Ovary (tissue), 9 donors: ENCODE measurements around the gene EEF1E1. TPM values are rescaled to one million over a fixed set of nuclear protein-coding genes. Genes with fewer than 3 reads are reported as not detected.

ENCODE experiments used
- DNase-seq, 5 donors: peaks; one replicate each; pipeline ENCODE4 v3.0.0-alpha.2; 2019 to 2020
- H3K27ac ChIP-seq, 2 donors: fragments of 200-600 bp; one replicate each; pipeline versions ENCODE4 v1.5.1 to v1.8.0; 2019 to 2022
- H3K27me3 ChIP-seq: fragments of 200-600 bp; one replicate; pipeline ENCODE4 v1.8.0; 2022
- H3K36me3 ChIP-seq: fragments of 200-600 bp; sonication (generic); one replicate; pipeline ENCODE4 v1.5.1; 2019
- H3K4me1 ChIP-seq: one replicate; pipeline ENCODE4 v1.8.1; 2013; ENCODE audit warnings: mild to moderate bottlenecking, moderate library complexity; ENCODE audit not compliant: insufficient read depth
- H3K4me3 ChIP-seq: fragments of 200-600 bp; sonication (generic); one replicate; pipeline ENCODE4 v1.5.1; 2017
- H3K9me3 ChIP-seq, 2 donors: fragments of 200-600 bp in 1 of 2; sonication (generic) in 1 of 2; one replicate each; pipeline versions ENCODE4 v1.5.1 to v1.8.1; 2013 to 2019; ENCODE audit warnings: mild to moderate bottlenecking in 1 of 2, moderate library complexity in 1 of 2
- EP300 ChIP-seq: sonication (generic); formaldehyde crosslinking; IDR thresholded peaks from one replicate; pipeline ENCODE4 v1.6.1; 2017; ENCODE audit warnings: antibody characterized with exemption
- POLR2A ChIP-seq: fragments of 450-650 bp; IDR thresholded peaks from one replicate; pipeline ENCODE4 v1.6.1; 2017; ENCODE audit warnings: antibody characterized with exemption, mild to moderate bottlenecking, moderate library complexity
- WGBS, 3 donors: extraction: QIAGEN DNeasy Blood & Tissue Kit in 1 of 3; methylation state at CpG; one replicate each; pipeline versions ENCODE4 v1.1.5 to v1.1.7; 2013 to 2017; 5-methylcytosine and 5-hydroxymethylcytosine counted together
- intact Hi-C, 4 donors: fragments of 100-400 bp; cut with DNase I; formaldehyde crosslinking; loops; one replicate each; pipeline versions ENCODE4 v1.11.0 to v1.15.1; 2022 to 2023
- polyA plus RNA-seq, 2 donors: library from polyadenylated mRNA; stranded (reverse); fragments of 200-250 nt in 1 of 2; fragments of 350-450 nt in 1 of 2; fragmentation: Illumina TruSeq in 1 of 2; extraction: RNeasy Lipid Tissue Mini Kit (QIAGEN cat#74804) in 1 of 2; gene quantifications; one replicate each; pipeline ENCODE4 v1.2.3, GENCODE V29; 2013 to 2014
- total RNA-seq, 7 donors: library from RNA; depleted of rRNA in 2 of 7; stranded (reverse); fragments of >200 nt in 2 of 7; fragmentation: NEBNext Ultra II Directional in 3 of 7; extraction: Animal tissue kit (Norgen Biotek cat#: 25700) in 3 of 7; gene quantifications; one replicate each; pipeline versions ENCODE4 v1.1.0 to v1.2.4, GENCODE V29; 2016 to 2023
- TF ChIP-seq, protein P1 (sequence below), 3 donors: fragments of 450-650 bp in 2 of 3; fragments of 200-600 bp in 1 of 3; IDR thresholded peaks; one replicate each; pipeline versions ENCODE4 v1.5.1 to v1.8.0; 2016 to 2022; ENCODE audit warnings: antibody characterized with exemption in 3 of 3, mild to moderate bottlenecking in 1 of 3
- donor health status: DM: no; HTN: no; CAD: no; lungs with moderate emphysema.
- donor health status: DM: no; HTN: no; CAD: no.
- donor health status: Bipolar disorder and iron deficiency.
- donor health status: DM: yes; HTN: yes; CAD: no.
- donor health status: DM: no; HTN: no; CAD: no.
- donor health status: DM: yes; HTN: yes; CAD: no.

EEF1E1 gene
- total and polyA plus RNA-seq, 9 donors = 13.1 to 30.1 (median 19.9) TPM

DNA sequence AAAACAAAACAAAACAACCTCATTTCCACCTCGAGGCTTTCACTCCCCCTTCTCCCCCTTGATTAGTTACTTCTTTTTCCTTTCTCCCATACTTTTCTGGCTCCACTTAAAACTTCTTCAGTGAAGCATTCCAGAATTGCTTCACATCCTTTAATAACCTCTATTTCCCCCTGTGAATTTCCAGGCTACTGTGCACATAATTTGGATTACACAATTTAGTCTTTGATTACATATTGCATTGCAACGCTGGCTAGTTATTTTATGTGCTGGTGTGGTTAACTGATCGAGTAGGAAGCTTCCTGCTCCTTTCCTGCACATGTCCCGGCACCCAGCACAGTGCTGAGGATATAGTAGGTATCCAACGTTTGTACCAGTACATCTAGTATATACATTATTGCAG, 28.1 kb upstream of the EEF1E1 start:
- Histone ChIP-seq H3K4me1 (no peaks in the 10 kb centered on the region), H3K27ac (no peak overlapping the region), H3K9me3 (no peaks in the 10 kb centered on the region), H3K4me3 (no peak overlapping the region), H3K36me3 (no peaks in the 10 kb centered on the region), H3K27me3 (no peaks in the 10 kb centered on the region)
- no peak for TF ChIP-seq EP300
- intact Hi-C loops = loop anchor here in 1 of 4 donors (5.0 kb wide), 1 partner anchor 92 kb away; no protein-coding TSS in a partner anchor
- DNase-seq = no peak
- WGBS, 3 donors = 49 to 57% (median 50%) methylated on average over 5 of the region's 5 CpGs

DNA sequence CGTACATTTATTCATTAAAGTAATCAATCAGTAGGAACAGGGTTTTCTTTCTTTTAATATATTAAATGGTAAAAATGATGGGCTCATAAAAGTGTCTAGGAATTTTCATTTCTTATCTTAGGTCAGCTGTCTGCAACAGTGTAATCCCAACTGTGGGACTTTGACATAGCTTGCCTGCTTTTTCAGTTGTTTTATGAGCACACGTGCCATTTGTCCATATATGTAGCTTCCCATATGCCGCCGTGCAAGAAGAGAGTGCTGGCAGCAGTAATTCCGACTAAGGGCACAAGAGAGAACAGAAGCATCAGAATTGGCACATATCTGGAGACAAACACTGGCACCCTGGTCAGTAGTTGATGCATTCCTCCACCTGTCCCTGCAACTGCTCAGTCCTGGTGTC, 20.9 kb upstream of the EEF1E1 start:
- no peaks in the 10 kb centered on the region for H3K4me1 ChIP-seq
- intact Hi-C loops = no loop called here
- H3K4me3 ChIP-seq = no peak overlapping the region
- no peaks in the 10 kb centered on the region for H3K27me3 ChIP-seq
- TF ChIP-seq EP300 = no peak
- TF ChIP-seq, protein P1, sequence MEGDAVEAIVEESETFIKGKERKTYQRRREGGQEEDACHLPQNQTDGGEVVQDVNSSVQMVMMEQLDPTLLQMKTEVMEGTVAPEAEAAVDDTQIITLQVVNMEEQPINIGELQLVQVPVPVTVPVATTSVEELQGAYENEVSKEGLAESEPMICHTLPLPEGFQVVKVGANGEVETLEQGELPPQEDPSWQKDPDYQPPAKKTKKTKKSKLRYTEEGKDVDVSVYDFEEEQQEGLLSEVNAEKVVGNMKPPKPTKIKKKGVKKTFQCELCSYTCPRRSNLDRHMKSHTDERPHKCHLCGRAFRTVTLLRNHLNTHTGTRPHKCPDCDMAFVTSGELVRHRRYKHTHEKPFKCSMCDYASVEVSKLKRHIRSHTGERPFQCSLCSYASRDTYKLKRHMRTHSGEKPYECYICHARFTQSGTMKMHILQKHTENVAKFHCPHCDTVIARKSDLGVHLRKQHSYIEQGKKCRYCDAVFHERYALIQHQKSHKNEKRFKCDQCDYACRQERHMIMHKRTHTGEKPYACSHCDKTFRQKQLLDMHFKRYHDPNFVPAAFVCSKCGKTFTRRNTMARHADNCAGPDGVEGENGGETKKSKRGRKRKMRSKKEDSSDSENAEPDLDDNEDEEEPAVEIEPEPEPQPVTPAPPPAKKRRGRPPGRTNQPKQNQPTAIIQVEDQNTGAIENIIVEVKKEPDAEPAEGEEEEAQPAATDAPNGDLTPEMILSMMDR (IDR thresholded peaks at IDR 0.05) = no peak
- no peak for TF ChIP-seq POLR2A
- no peak for DNase-seq
- no peaks in the 10 kb centered on the region for H3K36me3 ChIP-seq
- 41 to 60% (median 49%) methylated on average over 5 of the region's 5 CpGs for WGBS, 3 donors
- H3K27ac ChIP-seq = no peak overlapping the region
- H3K9me3 ChIP-seq = no peaks in the 10 kb centered on the region

DNA sequence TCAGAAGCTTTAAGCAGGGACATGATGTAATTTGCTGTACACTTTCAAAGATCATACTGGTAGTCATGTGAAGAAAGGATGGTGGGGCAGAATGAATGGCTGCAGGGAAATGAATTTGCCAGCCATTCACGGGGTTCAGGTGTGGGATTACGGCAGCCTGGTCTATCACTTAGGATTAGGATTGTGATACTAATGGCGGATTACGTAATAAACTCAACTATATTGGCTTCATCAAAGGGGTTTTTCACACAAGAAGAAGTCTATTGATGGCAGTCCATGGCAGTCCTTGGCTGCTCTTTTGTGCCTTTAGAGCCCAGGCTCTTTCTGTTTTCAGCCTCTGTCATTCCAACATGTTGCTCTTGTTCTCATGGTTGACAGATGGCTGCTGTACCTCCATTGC, 12.6 kb upstream of the EEF1E1 start:
- Histone ChIP-seq H3K27me3 (no peaks in the 10 kb centered on the region), H3K27ac (no peak overlapping the region), H3K4me1 (no peaks in the 10 kb centered on the region), H3K4me3 (no peak overlapping the region), H3K36me3 (no peaks in the 10 kb centered on the region), H3K9me3 (no peaks in the 10 kb centered on the region)
- intact Hi-C loops = no loop called here
- 88 to 96% (median 95%) methylated on average over 4 of the region's 4 CpGs for WGBS, 3 donors
- no peak for DNase-seq
- TF ChIP-seq POLR2A (no peak), EP300 (no peak)
- TF ChIP-seq, protein P1 (IDR thresholded peaks at IDR 0.05) = no peak

DNA sequence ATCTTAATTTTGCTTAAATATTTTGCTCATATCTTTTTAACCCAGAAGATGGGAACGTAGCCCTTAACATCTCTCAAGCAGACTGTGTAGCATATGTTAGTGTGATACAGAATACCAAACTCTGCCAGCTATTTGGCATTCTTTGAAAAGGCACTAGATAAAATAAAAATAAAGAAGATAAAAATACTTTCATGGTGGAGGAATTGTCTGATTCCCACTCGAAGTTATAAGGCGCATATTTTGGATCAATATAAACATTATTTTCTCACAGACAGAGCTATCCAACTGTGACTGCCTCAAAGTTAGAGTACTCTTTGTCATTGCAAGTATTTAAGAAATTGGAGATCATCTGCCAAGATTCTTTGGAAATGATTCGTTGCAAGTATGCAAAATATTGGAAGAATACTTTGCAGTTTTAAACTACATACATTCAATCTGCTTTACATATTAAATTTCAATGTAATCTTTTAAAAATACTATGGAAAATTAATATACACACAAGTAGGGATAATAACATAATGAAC, 10.8 kb upstream of the EEF1E1 start:
- H3K36me3 ChIP-seq = no peaks in the 10 kb centered on the region
- H3K4me3 ChIP-seq = no peak overlapping the region
- TF ChIP-seq EP300 = no peak
- TF ChIP-seq, protein P1 (IDR thresholded peaks at IDR 0.05) = no peak
- TF ChIP-seq POLR2A = no peak
- intact Hi-C loops = no loop called here
- no peak overlapping the region for H3K27ac ChIP-seq
- no peaks in the 10 kb centered on the region for H3K9me3 ChIP-seq
- H3K27me3 ChIP-seq = no peaks in the 10 kb centered on the region
- DNase-seq = no peak
- H3K4me1 ChIP-seq = no peaks in the 10 kb centered on the region
- 26 to 49% (median 31%) methylated on average over 4 of the region's 4 CpGs for WGBS, 3 donors

DNA sequence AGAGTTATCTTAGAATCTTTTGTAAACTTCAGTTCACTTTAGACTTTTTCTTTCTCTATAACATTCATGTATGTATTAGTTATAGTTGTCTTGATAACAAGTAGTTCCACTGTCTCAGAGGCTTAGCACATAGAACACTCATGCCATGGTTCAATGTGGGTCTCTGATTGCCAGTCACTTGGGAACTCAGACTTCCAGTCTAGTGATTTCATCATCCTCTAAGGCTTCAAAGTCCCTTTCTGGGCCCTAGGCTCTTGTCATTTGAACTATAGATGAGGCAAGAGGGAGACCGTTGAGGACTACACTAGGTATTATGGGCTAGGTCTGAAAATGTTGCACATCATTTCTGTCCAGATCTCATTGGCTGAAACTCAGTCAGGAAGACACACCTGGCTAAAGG, 8.4 kb upstream of the EEF1E1 start:
- TF ChIP-seq, protein P1 (IDR thresholded peaks at IDR 0.05) = no peak
- TF ChIP-seq EP300 (no peak), POLR2A (no peak)
- Histone ChIP-seq H3K27me3 (no peaks in the 10 kb centered on the region), H3K9me3 (no peaks in the 10 kb centered on the region), H3K4me3 (no peak overlapping the region), H3K36me3 (no peaks in the 10 kb centered on the region), H3K4me1 (no peaks in the 10 kb centered on the region), H3K27ac (no peak overlapping the region)
- intact Hi-C loops = no loop called here
- WGBS, 3 donors = 88 to 92% (median 89%) methylated on average over 1 of the region's 1 CpG
- DNase-seq = no peak
